Measurements from ENCODE around the gene MRPL44. TPM values are rescaled to one million over a fixed set of nuclear protein-coding genes. Genes with fewer than 3 reads are reported as not detected.

Gene MRPL44
- total and polyA plus RNA-seq, 2 of the 13 experiments (the other 11 are each of a cell fraction or from before 2014, with no cell fraction given), result 38.4 to 78.0 TPM

- peaks cover 34% of the 10 kb centered on the region for H3K79me2 ChIP-seq (ENCODE audit: insufficient read depth, low read length)
- no peak overlapping the region for H3K4me2 ChIP-seq (ENCODE audit: low read depth, low read length)
- no TSS peak for BruUV-seq (replicated peaks)
- no peaks in the 10 kb centered on the region for H3K9me3 ChIP-seq (ENCODE audit: low read length)
- no peak for DNase-seq (ENCODE audit: low spot score)
- ATAC-seq, result no peak
- no peak overlapping the region for H3K4me3 ChIP-seq (replicated peaks in 1 of 3; ENCODE audit: insufficient read depth in 1 of 3, low read depth in 2 of 3, low read length in 3 of 3)
- no peak overlapping the region for H2AFZ ChIP-seq (ENCODE audit: low read length)
- WGBS (ENCODE audit: low lambda C conversion rate), result 98% methylated on average over 8 of the region's 8 CpGs
- H3K9ac ChIP-seq (ENCODE audit: insufficient read depth, low read depth, low read length), result no peak overlapping the region
- ChIA-PET POLR2A (interaction anchor here (1.6 kb wide), 1 partner anchor 14 kb away, joined by 4 read pairs; no protein-coding TSS in a partner anchor), CTCF (ENCODE audit: low intra/inter-chr PET ratio, low total read pairs) (no interaction called here)
- in situ Hi-C loops (cut with HindIII; ENCODE audit: extremely low pct_ligation_motif_present, low pct_unique_long_range_greater_than_20kb) (no loop called here), intact Hi-C loops (cut with micrococcal nuclease; ENCODE audit: unreplicated experiment) (no loop called here)
- H3K36me3 ChIP-seq (replicated peaks in 1 of 2; ENCODE audit: control insufficient read depth in 1 of 2, insufficient read depth in 2 of 2, low read length in 2 of 2), result peaks cover 8 to 22% of the 10 kb centered on the region in 2 experiments; a peak in 4 of 5 replicates
- no peaks in the 10 kb centered on the region for H3K27me3 ChIP-seq (ENCODE audit: control insufficient read depth in 1 of 2, insufficient read depth in 2 of 2, low read length in 2 of 2)
- H4K20me1 ChIP-seq (ENCODE audit: insufficient read depth, low read length), result 0 out of 2 replicates have a peak, but pooled peaks cover 3% of the 10 kb centered on the region
- TF ChIP-seq DMTF1 (CRISPR knock-in tag; IDR thresholded peaks at IDR 0.05) (no peak), POLR2AphosphoS5 (IDR thresholded peaks at IDR 0.05; ENCODE audit: low read depth, low read length) (no peak), FOXK1 (CRISPR knock-in tag; IDR thresholded peaks at IDR 0.05; ENCODE audit: borderline replicate concordance, low read depth) (no peak), ZNF770 (CRISPR knock-in tag; IDR thresholded peaks at IDR 0.05) (no peak), TIGD3 (CRISPR knock-in tag; IDR thresholded peaks at IDR 0.05; ENCODE audit: borderline replicate concordance) (no peak), ZFP62 (CRISPR knock-in tag; IDR thresholded peaks at IDR 0.05) (no peak), REXO4 (CRISPR knock-in tag; IDR thresholded peaks at IDR 0.05; ENCODE audit: borderline replicate concordance) (no peak), POGK (CRISPR knock-in tag; conservative IDR thresholded peaks at IDR 0.05) (no peak), ZNF343 (CRISPR knock-in tag; IDR thresholded peaks at IDR 0.05) (no peak), ZNF558 (CRISPR knock-in tag; IDR thresholded peaks at IDR 0.05; ENCODE audit: borderline replicate concordance) (no peak), ZNF567 (CRISPR knock-in tag; IDR thresholded peaks at IDR 0.05; ENCODE audit: borderline replicate concordance) (no peak)
- H3K27ac ChIP-seq (ENCODE audit: extremely low read length, insufficient read depth, low read length), result no peak overlapping the region
- peaks cover 14% of the 10 kb centered on the region for H3K4me1 ChIP-seq (ENCODE audit: insufficient read depth, low read length)
- FAIRE-seq, result no peak
These were observed 40.9 kb upstream of the MRPL44 start for GRCh38 chr2:223916181-223916920.

Data from HepG2 (cell line).